DOHH2 (cell line): Measurements from ENCODE around the gene CA12.

Experiments
- EZH2phosphoT487 ChIP-seq: fragments of 200-600 bp; sonication (generic); IDR thresholded peaks from 2 replicates; pipeline ENCODE4 v1.6.1; 2017; ENCODE audit warnings: borderline replicate concordance, mild to moderate bottlenecking, antibody characterized with exemption, low read length, moderate library complexity, mixed read lengths
- TF ChIP-seq, protein P1 (sequence below): fragments of 200-600 bp; sonication (generic); IDR thresholded peaks from one replicate; pipeline ENCODE4 v1.5.1; 2014; ENCODE audit warnings: antibody characterized with exemption, mild to moderate bottlenecking, low read depth, low read length; ENCODE audit not compliant: poor library complexity, severe bottlenecking

DNA sequence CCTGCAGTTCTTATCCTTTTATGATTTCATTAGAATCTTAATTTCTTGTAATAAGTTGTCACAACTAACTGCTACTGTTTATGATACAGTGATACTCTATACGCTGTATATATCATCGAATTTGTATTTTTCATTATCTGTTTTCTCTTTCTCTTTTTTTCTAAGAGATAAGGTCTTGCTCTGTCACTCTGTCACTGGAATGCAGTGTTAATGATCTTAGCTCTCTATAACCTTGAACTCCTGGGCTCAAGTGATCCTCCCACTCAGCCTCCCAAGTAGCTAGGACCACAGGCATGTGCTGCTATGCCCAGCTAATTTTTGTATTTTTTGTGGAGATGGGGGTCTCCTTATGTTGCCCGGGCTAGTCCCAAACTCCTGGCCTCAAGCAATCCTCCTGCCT is 89.4 kb downstream of the CA12 start:
- no peak for TF ChIP-seq EZH2phosphoT487
- TF ChIP-seq, protein P1, sequence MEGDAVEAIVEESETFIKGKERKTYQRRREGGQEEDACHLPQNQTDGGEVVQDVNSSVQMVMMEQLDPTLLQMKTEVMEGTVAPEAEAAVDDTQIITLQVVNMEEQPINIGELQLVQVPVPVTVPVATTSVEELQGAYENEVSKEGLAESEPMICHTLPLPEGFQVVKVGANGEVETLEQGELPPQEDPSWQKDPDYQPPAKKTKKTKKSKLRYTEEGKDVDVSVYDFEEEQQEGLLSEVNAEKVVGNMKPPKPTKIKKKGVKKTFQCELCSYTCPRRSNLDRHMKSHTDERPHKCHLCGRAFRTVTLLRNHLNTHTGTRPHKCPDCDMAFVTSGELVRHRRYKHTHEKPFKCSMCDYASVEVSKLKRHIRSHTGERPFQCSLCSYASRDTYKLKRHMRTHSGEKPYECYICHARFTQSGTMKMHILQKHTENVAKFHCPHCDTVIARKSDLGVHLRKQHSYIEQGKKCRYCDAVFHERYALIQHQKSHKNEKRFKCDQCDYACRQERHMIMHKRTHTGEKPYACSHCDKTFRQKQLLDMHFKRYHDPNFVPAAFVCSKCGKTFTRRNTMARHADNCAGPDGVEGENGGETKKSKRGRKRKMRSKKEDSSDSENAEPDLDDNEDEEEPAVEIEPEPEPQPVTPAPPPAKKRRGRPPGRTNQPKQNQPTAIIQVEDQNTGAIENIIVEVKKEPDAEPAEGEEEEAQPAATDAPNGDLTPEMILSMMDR, result no peak
